Stimulated activated CD4-positive, alpha-beta T cell treated with anti-CD3 and anti-CD28 coated beads, Interleukin-4, amount 100 ng/mL, for 48 hours (primary cell): Measurements from ENCODE around the gene GPR101.
"Not testable (repeated sequence)": the region's sequence is repeated elsewhere in the genome, so short reads cannot be mapped to it uniquely, and the experiment has no call there.

Source experiments
- DNase-seq, 2 donors: peaks; one replicate each; pipeline ENCODE4 v3.0.0-alpha.2; 2020; ENCODE audit warnings: low read depth in 2 of 2

Gene GPR101

GRCh38 chrX:137028699-137029098, 5.1 kb downstream of the GPR101 start:
- DNase-seq: no peak

- DNase-seq: no peak
Measured at GRCh38 chrX:137025930-137026329, 7.9 kb downstream of the GPR101 start.

- DNase-seq: not testable (repeated sequence)
Measured at GRCh38 chrX:137000236-137000635, 33.6 kb downstream of the GPR101 start.

- no peak for DNase-seq
Measured at GRCh38 chrX:136999024-136999423, 34.8 kb downstream of the GPR101 start.
